ENCODE measurements around the gene BYSL. TPM values are rescaled to one million over a fixed set of nuclear protein-coding genes. Genes with fewer than 3 reads are reported as not detected.

BYSL gene
- total RNA-seq, 1 donor from 2014 or later = 8.4 TPM

- intact Hi-C loops (cut with micrococcal nuclease) = no loop called here
- no peak for DNase-seq
Observed at GRCh38 chr6:41965429-41966213, 44.3 kb downstream of the BYSL start.

GRCh38 chr6:41966214-41966920 is 45.1 kb downstream of the BYSL start:
- ATAC-seq = no peak
- no peak for DNase-seq
- intact Hi-C loops (cut with micrococcal nuclease) = no loop called here

More at GRCh38 chr6:41965429-41966213, 44.3 kb downstream of the BYSL start:
- ATAC-seq = no peak

GRCh38 chr6:41966961-41967311 is 45.6 kb downstream of the BYSL start:
- DNase-seq (no peak), ATAC-seq (no peak)
- intact Hi-C loops (cut with micrococcal nuclease) = no loop called here

- intact Hi-C loops (cut with micrococcal nuclease) = no loop called here
- ATAC-seq (no peak), DNase-seq (no peak)
Observed at GRCh38 chr6:41967312-41968287, 46.3 kb downstream of the BYSL start.

- intact Hi-C loops (cut with micrococcal nuclease) = no loop called here
- ATAC-seq (peak; percentile 54), DNase-seq (no peak)
Observed at GRCh38 chr6:41970436-41970846, 49.1 kb downstream of the BYSL start.

GRCh38 chr6:41972826-41973225 is 51.5 kb downstream of the BYSL start:
- intact Hi-C loops (cut with micrococcal nuclease) = no loop called here
- ATAC-seq = no peak
- DNase-seq = no peak

- DNase-seq (no peak), ATAC-seq (no peak)
- intact Hi-C loops (cut with micrococcal nuclease) = no loop called here
Observed at GRCh38 chr6:41974281-41974825, 53.1 kb downstream of the BYSL start.

- DNase-seq (no peak), ATAC-seq (no peak)
- intact Hi-C loops (cut with micrococcal nuclease) = no loop called here
Observed at GRCh38 chr6:41975276-41975675, 54.0 kb downstream of the BYSL start.

GRCh38 chr6:41976794-41977484 is 55.6 kb downstream of the BYSL start:
- ATAC-seq = no peak
- intact Hi-C loops (cut with micrococcal nuclease) = no loop called here
- DNase-seq = no peak

Other genes starting within 250 kb of the BYSL start
- 50.9 TPM for gene TFEB, start 185.9 kb upstream of the BYSL start, total RNA-seq
- not detected for gene PGC, start 174.1 kb upstream of the BYSL start, total RNA-seq
- gene FRS3, start 141.6 kb upstream of the BYSL start, total RNA-seq = 5.2 TPM
- gene PRICKLE4, start 140.7 kb upstream of the BYSL start, total RNA-seq = 3.8 TPM
- 216 TPM for gene TOMM6, start 133.8 kb upstream of the BYSL start, total RNA-seq
- gene USP49, start 26.1 kb upstream of the BYSL start, total RNA-seq = 1.3 TPM
- 18.7 TPM for gene MED20, start 360 bp upstream of the BYSL start, total RNA-seq
- 52.7 TPM for gene CCND3, start 20.3 kb downstream of the BYSL start, total RNA-seq
- gene TAF8, start 129.0 kb downstream of the BYSL start, total RNA-seq = 32.2 TPM
- gene C6orf132, start 221.1 kb downstream of the BYSL start, total RNA-seq = 2.2 TPM